GM19328 (cell line): ENCODE results near the gene SLC34A2.
"Not testable (repeated sequence)": the region's sequence is repeated elsewhere in the genome, so short reads cannot be mapped to it uniquely, and the experiment has no call there.

ENCODE experiments used
- ATAC-seq: cut with Tn5 transposase; IDR thresholded peaks from one replicate; pipeline ENCODE4 v1.9.1; 2021; ENCODE audit warnings: mild to moderate bottlenecking, moderate library complexity; ENCODE audit not compliant: unreplicated experiment

The SLC34A2 gene

DNA sequence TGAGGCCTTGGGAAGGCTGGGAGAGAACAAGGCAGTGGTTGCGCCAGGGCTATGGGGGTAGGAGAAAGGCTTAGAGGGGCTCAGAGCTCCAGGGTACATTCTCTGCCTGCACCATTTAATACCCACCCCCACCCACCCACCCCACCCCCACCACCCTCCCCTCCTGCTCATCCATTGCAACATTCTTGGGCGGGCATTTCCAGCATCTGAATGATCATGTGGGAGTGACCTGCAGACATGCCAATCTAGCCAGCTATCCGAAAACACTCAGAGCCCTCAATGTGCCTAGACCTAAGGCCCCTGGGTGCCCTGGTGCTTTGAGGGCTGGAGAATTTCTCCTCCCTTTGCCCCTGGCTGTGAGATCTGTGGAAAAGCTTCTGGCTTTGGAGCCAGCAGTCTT lies 3.1 kb downstream of the SLC34A2 start:
- no peak for ATAC-seq

DNA sequence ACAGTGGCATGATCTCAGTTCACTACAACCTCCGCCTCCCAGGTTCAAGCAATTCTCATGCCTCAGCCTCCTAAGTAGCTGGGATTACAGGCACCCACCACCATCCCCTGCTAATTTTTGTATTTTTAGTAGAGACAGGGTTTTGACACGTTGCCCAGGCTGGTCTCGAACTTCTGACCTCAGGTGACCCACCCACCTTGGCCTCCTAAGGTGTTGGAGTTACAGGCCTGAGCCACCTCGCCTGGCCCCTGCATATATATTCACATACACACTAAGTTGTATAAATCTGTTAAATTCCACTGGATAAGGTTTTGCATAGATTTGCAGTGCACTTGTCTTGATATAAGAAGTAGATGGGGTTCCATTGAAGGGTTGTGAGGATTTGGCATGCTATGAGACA lies 5.8 kb downstream of the SLC34A2 start:
- ATAC-seq = not testable (repeated sequence)

DNA sequence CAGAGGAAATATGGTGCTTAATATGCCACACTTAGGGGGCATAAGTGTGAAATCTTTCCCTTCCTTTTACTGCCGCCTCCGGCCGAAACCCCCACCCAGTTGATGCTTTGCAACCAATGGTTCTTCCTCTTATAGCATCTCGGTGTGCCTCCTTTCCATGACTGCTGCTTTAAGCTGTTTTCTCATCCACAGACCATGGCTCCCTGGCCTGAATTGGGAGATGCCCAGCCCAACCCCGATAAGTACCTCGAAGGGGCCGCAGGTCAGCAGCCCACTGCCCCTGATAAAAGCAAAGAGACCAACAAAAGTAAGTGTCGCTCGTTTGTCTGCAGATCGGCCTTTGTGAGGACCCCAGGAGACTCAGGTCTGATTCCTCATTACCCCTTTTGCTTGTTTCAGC lies 6.7 kb downstream of the SLC34A2 start:
- no peak for ATAC-seq

DNA sequence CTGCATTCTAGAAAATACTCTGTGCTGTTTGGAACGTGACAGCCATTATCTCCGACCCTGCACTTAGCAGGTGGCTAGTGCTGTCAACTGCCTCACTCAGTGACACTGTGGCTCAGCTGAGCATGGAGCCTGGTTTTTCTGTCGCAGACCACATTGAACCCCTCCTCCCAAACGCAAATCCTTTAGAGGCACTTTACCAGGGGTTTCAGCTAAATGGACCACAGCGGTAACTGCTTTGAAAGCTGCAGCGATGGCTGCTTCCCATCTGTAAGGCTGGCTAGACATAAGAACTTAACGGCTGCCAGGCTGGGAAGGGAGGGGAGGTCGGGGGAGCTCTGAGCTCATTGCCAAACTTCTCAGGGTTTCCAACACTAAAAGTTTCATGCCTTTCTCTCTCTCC lies 8.1 kb downstream of the SLC34A2 start:
- no peak for ATAC-seq

DNA sequence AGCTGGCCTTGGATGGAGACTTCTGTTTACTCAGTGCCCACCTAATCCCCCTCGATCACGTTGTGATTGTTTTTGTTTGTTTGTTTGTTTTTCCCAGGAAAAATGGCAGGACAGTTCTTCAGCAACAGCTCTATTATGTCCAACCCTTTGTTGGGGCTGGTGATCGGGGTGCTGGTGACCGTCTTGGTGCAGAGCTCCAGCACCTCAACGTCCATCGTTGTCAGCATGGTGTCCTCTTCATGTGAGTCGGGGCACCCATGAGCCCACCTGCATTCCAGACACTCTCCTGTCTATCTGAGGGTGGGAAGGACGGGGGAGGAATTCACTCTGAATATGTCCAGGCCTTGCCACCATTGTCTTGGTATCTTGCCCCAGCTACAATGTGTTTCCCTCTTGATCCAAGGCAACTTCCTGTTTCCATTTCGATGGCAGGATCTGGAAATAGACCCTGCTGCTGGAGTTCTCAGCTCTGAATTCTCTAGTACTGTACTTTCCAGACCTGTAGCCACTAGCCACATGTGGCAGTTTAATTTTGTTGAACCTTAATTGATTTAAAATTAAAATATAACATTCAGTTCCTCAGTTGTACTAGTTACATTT lies 10.5 kb downstream of the SLC34A2 start:
- ATAC-seq = no peak

DNA sequence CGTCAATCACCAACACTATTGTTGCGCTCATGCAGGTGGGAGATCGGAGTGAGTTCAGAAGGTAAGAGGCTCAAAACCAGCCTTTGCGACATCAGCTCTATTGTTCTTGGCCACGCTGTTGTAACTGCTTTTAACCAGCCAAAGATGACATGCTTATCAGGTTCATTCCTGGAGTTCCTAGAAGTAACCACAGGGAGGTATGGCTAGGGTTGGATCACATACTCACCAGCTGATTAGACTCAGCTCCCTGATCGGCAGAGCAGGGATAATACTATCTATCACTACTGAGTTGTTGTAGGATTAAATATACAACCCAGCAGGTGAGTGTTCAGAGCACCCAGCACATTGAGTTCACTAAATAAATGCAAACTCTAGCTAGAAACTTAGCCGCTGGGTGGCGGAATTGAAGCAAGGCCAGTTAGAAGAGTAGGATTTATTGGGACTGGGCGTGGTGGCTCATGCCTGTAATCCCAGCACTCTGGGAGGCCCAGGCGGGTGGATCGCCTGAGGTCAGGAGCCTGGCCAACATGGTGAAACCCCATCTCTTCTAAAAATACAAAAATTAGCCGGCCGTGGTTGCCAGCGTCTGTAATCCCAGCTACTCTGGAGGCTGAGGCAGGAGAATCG lies 12.4 kb downstream of the SLC34A2 start:
- no peak for ATAC-seq

DNA sequence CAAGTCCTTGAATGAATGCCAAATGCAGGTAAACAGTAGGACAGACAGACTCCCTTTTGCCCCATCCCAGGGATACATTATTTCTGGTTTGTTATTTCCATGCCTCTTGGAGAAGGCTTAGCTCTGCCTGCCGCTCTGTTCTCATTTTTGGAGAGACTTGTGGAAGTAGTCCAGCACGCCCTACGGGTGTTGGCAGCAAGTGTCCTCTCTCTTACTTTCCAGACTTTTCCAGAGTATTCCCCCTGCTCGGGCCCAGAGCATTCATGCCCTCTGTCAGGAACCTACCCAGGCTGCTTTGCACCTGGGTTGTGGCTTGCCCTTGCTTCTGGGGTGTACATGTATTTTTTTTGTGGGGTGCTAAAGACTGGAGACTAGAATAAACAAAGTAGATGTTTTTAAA lies 15.3 kb downstream of the SLC34A2 start:
- ATAC-seq = no peak

DNA sequence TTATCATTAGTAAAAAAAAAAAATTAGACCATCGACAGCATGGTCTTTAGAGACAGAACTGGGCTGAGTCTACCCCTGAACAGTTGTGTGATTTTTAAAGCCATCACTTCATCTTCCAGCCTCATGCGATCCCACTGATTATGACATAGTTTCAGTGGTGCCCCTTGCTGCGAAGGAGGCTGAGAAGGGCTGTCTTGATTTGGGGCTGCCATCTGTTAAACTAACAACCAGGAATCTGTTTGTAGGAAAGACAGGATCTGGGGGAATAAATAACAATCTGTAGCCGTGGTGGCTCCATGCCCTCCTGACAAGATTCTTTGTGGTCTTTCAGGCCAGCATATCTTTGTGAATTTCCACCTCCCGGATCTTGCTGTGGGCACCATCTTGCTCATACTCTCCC lies 17.1 kb downstream of the SLC34A2 start:
- no peak for ATAC-seq

DNA sequence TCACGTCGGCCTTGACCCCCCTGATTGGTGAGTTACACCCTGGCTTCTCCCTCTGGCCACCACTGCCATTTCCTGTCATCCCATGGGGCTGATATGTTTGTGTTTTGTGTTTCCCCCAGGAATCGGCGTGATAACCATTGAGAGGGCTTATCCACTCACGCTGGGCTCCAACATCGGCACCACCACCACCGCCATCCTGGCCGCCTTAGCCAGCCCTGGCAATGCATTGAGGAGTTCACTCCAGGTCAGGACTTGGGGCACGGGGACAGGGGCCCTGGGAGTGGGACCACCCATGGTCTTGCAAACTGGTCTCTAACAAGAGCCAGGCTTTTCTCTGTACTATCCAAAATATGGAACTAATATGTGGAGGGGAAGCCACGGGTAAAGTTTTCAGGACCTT lies 18.7 kb downstream of the SLC34A2 start:
- no peak for ATAC-seq

DNA sequence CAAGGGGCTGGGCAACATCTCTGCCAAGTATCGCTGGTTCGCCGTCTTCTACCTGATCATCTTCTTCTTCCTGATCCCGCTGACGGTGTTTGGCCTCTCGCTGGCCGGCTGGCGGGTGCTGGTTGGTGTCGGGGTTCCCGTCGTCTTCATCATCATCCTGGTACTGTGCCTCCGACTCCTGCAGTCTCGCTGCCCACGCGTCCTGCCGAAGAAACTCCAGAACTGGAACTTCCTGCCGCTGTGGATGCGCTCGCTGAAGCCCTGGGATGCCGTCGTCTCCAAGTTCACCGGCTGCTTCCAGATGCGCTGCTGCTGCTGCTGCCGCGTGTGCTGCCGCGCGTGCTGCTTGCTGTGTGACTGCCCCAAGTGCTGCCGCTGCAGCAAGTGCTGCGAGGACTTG lies 20.6 kb downstream of the SLC34A2 start:
- ATAC-seq = no peak

DNA sequence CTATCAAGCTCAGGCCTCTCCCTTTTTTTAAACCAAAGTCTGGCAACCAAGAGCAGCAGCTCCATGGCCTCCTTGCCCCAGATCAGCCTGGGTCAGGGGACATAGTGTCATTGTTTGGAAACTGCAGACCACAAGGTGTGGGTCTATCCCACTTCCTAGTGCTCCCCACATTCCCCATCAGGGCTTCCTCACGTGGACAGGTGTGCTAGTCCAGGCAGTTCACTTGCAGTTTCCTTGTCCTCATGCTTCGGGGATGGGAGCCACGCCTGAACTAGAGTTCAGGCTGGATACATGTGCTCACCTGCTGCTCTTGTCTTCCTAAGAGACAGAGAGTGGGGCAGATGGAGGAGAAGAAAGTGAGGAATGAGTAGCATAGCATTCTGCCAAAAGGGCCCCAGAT lies 21.5 kb downstream of the SLC34A2 start:
- ATAC-seq = no peak

DNA sequence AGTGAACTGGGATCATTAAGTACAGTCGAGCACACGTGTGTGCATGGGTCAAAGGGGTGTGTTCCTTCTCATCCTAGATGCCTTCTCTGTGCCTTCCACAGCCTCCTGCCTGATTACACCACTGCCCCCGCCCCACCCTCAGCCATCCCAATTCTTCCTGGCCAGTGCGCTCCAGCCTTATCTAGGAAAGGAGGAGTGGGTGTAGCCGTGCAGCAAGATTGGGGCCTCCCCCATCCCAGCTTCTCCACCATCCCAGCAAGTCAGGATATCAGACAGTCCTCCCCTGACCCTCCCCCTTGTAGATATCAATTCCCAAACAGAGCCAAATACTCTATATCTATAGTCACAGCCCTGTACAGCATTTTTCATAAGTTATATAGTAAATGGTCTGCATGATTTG lies 22.3 kb downstream of the SLC34A2 start:
- no peak for ATAC-seq

DNA sequence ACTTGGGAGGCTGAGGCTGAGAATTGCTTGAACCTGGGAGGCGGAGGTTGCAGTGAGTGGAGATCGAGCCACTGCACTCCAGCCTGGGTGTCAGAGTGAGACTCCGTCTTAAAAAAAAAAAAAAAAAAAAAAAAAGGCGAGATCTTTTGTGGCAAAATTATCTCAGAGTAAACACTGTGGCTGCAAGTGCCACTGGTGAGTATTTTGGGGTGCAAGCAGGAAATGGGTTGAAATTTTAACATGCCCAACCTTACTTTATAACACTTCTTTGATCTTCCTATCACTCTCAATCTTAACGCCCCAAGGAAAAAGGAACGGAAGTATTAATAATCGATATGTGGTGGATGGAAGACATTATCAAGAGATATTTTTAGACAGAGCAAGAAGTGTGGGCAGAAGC lies 32.1 kb downstream of the SLC34A2 start:
- ATAC-seq = no peak

DNA sequence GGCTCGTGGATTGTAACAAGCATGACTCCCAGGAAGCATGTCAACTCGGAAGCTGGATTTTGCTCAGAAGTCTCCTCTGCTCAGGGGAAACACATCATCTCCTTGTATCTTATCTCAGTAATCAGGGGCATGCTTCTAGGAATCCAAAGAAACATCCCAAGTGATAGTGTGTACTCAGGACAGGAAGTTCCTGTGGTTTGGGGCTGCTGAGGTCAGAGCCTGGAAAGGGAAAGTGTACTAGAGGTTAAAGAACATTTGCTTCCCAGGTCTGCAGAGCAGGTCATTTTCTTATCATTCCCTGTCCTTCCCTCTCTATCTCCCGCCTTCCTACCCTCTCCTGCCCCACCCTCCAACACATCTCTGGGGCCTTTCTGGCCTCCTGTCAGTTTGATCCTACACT lies 38.8 kb downstream of the SLC34A2 start:
- ATAC-seq = no peak

DNA sequence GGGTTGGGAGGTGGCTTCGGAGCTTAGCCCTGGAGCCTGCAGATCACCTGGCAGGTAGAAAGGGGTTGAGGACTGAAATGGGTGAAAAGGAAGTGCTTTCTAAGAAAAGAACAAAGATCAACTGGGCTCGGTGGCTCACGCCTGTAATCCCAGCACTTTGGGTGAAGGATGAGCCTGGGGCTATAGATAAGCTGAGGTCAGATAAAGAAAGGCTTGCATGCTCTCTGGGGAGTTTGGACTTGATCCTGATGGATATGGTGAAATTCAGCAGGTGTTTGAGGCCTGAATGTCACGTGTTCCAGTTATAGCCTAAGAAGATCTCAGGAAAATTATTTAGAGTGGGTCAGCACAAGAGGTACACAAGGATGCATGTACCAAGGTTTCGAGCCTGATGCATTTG lies 40.8 kb downstream of the SLC34A2 start:
- ATAC-seq = no peak

DNA sequence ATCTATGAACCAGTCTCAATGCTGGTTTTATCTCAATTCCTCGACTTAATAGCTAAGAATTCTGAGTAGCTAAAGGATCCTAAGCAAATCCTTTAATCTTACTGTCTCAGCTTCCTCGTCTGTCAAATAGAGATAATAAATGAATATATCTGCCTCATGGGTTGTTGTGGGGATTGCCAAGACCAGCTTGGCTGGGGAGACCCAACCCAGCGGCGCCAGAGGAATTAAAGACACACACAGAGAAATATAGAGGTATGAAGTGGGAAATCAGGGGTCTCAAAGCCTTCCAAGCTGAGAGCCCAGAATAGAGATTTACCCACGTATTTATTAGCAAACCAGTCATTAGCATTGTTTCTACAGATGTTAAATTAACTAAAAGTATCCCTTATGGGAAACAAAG lies 41.9 kb downstream of the SLC34A2 start:
- ATAC-seq = no peak

DNA sequence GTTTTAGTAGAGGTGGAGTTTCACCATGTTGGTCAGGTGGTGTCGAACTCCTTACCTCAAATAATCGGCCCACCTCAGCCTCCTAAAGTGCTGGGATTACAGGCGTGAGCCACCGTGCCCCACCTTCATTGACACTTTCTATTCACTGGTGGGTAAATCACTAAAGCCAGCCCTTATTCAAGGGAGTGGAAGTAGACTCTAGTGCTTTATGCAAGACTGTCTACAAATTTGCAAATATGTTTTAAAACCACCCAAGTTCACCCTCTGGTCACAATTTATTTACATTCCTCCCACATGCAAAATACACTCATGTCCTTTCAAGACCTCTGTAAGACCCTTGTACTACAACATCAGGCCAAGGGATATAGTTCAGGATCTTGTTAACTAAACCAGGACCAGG lies 45.0 kb downstream of the SLC34A2 start:
- no peak for ATAC-seq

DNA sequence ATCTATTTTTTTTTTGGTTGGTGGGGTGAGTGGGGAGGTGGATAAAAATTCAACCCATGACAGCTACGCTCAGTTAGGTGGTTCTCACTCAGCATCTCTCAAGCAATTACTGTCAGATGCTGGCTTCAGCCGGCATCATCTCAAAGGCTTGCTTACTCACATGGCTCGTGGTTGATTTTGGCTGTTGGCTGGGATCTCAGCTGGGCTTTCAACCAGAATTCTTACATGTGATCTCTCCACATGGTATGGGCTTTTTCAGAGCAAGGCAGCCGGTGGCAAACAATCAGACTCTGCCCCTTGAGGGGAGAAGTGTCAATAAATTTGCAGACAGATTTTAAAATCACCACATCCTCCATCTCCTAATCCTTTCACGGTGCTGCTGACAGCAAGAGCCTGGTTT lies 47.2 kb downstream of the SLC34A2 start:
- ATAC-seq = no peak

DNA sequence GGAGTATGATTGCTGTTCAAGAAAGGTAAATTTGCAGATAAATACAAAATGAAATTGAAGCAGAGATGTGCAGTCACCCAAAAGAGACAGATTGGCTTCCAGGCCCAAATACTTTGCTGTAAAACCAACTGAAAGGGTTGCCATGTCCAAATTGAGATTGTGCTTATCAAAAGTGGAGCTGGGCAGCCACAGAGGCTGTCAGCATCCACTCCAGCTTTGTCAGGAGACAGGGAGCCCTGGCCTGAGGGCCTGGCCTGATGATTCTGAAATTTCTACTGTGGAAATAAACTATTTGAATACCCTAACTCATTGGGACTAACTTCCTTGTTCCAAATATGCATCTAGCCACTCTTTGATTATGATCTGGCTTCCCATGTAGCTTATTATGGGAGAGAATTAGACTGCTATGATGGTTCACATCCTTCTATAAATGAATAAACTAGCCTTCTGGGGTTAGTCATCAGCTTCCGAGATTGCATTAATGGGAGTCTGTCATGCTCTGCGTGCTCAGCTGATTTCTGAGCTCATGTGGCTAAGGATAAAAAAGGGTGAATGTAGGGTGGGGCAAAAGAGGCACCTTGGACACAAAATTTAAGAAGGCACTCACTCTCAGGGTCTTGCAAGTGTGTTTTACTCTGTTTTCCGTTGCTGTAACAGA lies 48.2 kb downstream of the SLC34A2 start:
- no peak for ATAC-seq

DNA sequence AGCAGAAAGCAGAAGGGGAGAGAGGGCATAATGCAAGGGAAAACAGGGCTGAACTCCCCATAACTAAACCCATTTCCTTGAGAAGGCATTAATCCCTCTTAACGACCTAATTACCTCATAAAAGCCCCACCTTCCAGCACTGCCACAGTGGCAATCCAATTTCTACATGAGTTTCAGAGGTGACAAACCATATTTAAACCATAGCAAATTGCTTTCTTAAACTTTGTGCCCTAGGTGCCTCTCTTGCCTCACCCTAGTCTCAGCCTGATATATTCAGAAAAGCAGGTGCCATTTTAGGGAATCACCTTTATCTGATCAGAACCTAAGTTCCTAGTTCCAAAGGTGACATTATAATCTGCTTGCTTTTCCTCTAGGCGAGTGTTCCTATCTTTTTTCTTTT lies 48.9 kb downstream of the SLC34A2 start:
- no peak for ATAC-seq

DNA sequence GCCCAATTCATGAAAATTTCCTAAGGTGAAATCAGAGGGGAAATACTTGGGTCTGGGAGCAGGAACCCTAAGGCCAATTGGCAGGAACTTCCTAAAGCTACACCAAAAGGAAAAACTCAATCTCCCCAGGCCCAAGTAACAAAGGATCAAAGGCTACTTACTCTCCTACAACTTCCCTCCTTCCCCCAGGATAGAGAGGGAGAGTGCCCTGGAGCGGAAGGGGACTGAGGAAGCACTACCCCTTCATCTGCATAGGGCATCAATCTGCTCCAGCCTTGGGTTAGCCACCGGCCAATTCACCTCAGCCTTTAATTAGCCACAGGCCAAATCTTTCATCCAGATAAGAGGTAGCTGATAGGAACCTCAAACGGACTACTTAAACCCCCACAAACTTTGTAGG lies 55.0 kb downstream of the SLC34A2 start:
- no peak for ATAC-seq

DNA sequence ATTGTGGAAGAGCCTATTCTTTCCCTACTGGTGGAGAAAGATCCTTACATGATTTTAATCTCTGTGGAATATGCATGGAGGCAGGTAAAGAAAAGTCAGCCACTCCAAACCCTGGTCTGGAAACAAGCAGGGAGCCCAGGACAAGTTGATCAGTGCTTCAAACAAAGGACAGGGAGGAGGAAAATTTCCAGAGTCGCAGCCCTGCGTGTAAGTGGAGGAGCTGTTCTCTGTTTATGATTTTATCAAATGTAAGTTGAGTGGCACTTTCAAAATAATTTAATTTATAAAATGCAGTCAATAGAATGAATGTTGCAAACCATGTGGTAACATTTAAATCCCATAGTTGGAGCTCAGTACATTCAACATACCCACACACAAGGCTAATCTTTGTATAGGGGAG lies 57.0 kb downstream of the SLC34A2 start:
- ATAC-seq = no peak

DNA sequence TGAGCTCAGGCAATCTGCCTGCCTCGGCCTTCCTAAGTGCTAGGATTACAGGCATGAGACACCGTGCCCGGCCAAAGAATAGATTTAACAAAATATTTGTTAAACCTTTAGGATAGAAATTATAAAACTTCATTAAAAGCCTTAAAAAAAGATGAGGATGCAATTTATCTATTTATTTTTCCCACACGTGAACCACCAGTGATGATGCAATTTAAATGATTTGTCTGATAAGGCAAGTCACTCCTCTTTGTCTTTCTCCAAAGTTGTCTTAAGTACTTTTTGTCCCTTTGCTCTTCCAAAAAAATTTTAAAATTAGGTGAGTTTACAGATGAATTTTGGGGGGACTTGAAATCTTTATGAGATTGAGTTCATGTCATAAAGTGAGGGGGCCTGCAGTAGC lies 58.2 kb downstream of the SLC34A2 start:
- no peak for ATAC-seq
